Astrocyte of the spinal cord (primary cell): ENCODE results near the gene CANT1.

Experiments used
- DNase-seq: peaks from one replicate; pipeline ENCODE4 v3.0.0; 2011; ENCODE audit warnings: low read depth, low spot score
- H3K4me3 ChIP-seq: 2 replicates; pipeline ENCODE4 v1.5.1; 2011; ENCODE audit warnings: low read depth, mild to moderate bottlenecking, low read length, moderate library complexity
- CTCF ChIP-seq: IDR thresholded peaks from 2 replicates; pipeline ENCODE4 v1.5.1; 2012; ENCODE audit warnings: low read depth, mild to moderate bottlenecking, low read length, inconsistent platforms
- in situ Hi-C: cut with HindIII; loops from 2 replicates; pipeline ENCODE4 v1.10.0; 2017; ENCODE audit warnings: low sequenced_read_pairs

Gene CANT1

GRCh38 chr17:79009397-79010303 is at the start of gene CANT1:
Gene CANT1, minus strand, starts transcription at chr17:79009764. Its CDS starts 12,142 bp downstream, at chr17:78997622.
- peak; percentile 85 for DNase-seq
- H3K4me3 ChIP-seq: peak within 1 kb of the TSS; percentile 78
- in situ Hi-C loops: no loop called here
- no peak for TF ChIP-seq CTCF

GRCh38 chr17:79057737-79058385 is 48.3 kb upstream of the CANT1 start:
- in situ Hi-C loops: no loop called here
- TF ChIP-seq CTCF: no peak
- H3K4me3 ChIP-seq: no peak overlapping the region
- no peak for DNase-seq

GRCh38 chr17:79055197-79055596 is 45.6 kb upstream of the CANT1 start:
- TF ChIP-seq CTCF: no peak
- H3K4me3 ChIP-seq: no peak overlapping the region
- DNase-seq: no peak
- in situ Hi-C loops: no loop called here

GRCh38 chr17:79054200-79054960 is 44.8 kb upstream of the CANT1 start:
- no peak overlapping the region for H3K4me3 ChIP-seq
- DNase-seq: no peak
- TF ChIP-seq CTCF: no peak
- in situ Hi-C loops: no loop called here

- TF ChIP-seq CTCF: no peak
- in situ Hi-C loops: no loop called here
- peak; percentile 39 for DNase-seq
- H3K4me3 ChIP-seq: no peak overlapping the region
Measured at GRCh38 chr17:79053251-79053925, 43.8 kb upstream of the CANT1 start.

GRCh38 chr17:79052131-79052530 is 42.6 kb upstream of the CANT1 start:
- no peak overlapping the region for H3K4me3 ChIP-seq
- TF ChIP-seq CTCF: no peak
- no peak for DNase-seq
- in situ Hi-C loops: no loop called here
